HCEC 1CT (cell line): Measurements from ENCODE around the gene KRT79.
"Not testable (repeated sequence)": the region's sequence is repeated elsewhere in the genome, so short reads cannot be mapped to it uniquely, and the experiment has no call there.

ENCODE experiments used
- DNase-seq: peaks from one replicate; pipeline ENCODE4 v3.0.0-alpha.2; 2017

Gene KRT79

GRCh38 chr12:52860102-52860823 is 26.2 kb upstream of the KRT79 start:
- no peak for DNase-seq

- no peak for DNase-seq
These were observed 23.4 kb upstream of the KRT79 start for GRCh38 chr12:52857500-52857899.

GRCh38 chr12:52856787-52857186 is 22.7 kb upstream of the KRT79 start:
- no peak for DNase-seq

DNA sequence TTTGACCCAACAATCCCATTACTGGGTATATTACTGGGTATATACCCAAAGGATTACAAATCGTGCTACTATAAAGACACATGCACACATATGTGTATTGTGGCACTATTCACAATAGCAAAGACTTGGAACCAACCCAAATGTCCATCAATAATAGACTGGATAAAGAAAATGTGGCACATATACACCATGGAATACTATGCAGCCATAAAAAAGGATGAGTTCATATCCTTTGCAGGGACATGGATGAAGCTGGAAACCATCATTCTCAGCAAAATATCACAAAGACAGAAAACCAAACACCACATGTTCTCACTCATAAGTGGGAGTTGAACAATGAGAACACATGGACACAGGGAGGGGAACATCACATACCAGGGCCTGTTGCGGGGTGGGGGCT is 22.0 kb upstream of the KRT79 start:
- not testable (repeated sequence) for DNase-seq

DNA sequence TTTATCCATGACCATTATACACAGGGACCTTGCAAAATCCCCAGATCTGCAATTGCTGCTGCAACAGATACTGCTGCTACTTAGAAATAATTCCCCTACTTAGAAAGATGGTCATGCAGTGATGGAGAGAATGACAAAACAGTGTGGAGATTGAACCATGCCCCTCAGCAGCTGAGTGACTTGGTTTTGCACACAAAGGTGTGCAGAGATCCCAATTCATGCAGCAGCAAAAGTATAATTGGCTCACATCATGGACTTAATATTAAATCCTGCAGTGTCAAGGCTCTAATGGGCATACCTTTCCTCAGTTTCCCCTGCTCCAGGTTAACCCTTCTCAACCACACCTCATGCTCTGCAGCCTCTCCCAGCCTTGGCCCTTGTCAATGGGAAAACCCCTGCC is 17.7 kb upstream of the KRT79 start:
- no peak for DNase-seq

DNA sequence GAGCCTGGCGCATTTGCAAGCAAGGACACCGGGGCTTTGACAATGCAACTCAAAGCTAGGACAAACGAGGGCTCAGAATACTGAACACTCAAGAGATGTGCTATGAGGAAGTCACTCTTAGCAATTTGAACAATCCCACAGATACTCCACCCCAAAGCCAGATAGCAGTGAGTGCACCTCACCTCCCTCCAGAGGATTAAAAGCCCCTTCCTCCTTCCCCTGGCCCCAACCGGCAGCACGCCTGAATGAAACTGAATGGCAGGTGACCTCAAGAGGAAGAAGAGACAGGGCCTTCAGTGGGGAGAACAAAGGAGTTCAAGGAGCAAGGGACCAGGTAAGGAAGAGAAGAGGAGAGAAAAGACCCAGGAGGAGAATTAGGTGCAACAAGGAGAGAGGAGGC is 16.6 kb upstream of the KRT79 start:
- DNase-seq: no peak

- no peak for DNase-seq
These were observed 15.4 kb upstream of the KRT79 start for GRCh38 chr12:52849511-52849910.

DNA sequence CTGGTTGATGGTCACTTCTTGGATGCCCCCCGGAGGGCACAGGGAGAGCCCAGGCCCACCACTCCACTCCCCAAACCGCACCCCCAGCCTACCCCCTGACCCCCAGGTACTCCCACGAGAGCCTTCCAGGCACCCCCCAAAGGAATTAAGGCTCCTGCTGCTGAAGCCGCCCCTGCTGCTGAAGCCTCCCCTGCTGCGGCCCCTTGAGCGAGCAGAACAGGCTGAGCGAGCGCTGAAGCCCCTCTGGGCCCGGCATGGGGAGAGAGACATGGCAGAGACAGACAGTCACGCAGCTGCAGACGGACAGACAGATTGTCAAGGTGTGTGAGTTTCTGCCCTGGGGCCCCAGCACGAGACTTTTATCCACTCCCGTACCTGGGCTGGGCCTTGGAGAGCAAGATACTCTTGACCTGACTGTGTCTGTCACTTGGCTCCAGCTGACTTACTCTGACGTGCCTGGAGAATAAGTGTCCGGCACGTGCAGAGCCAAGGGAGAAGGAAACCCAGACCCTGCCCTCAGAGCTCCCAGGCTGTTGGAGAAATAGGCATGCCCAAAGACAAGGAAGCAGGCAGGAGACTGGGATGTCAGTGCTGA is 14.6 kb upstream of the KRT79 start, which contains the start of gene KRT78:
Gene KRT78, minus strand, starts transcription at position 334 of the 595 bp plus-strand sequence. Its CDS starts 64 bp downstream, at position 270.
- no peak for DNase-seq

DNA sequence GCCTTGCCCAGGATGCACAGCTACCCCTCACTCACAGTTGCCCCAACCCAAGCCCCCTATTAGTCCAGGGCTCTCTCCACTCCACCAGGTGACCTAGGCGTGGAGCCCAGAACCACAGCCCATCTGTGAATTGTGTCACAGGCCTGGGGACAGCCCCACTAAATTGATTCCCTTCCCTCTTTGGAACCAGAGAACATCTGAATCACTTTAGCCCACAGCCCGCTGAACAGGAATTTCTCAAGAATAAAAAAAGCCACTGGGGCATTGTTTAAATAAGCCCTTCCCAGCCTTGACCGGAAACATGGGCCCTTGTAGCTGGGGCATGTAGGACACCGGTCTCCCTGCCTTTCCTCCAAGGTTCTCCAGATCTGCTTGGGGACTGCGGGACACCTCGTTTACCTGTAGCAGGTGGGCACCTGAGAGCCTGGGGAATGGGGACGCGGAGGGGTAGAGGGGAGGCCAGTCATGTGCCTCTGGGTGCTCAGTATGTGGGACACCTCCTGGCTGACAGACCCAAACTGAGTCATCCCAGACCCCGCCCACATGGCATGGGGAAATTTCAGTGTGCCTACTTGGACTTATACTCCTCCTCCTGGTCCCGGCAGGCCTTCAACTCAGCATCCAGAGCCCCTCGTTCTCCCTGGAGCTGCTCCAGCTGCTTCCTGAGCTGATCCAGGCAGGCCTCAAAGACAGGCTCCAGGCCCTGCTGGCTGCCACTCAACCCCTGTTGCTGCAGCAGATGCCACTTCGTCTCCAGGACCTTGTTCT is 13.4 kb upstream of the KRT79 start:
- DNase-seq: no peak

DNA sequence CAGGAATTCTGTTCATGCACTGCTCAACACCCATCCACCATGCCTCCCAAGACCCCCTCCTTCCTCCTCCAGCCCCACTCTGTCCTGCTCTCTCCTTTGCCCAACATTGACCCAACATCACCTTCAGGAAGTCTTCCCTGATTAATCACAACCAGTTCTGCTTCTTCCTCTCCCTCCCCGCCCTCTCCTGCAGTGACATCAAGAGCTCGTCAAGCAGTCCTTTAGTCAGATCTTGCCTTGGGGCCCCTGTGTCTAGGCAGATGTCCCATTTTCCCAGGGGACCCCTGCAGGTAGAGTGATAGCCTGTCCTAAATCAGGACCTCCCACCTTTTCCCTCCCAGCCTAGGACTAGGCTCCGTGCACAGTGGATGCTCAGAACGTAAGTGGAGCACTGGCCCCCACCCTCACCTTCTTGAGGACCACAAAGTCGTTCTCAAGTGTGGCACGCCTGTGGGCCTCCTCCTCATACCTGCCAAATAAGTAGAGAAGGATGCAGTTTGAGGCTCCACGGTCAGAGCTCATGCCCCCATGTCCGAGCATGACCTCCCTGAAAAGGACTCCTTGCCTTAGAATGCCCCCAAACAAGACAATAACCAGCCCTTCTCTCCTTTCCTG is 12.4 kb upstream of the KRT79 start:
- DNase-seq: no peak

GRCh38 chr12:52845946-52846345 is 11.8 kb upstream of the KRT79 start:
- DNase-seq: no peak

- no peak for DNase-seq
These were observed 10.3 kb upstream of the KRT79 start for GRCh38 chr12:52844386-52844785.

DNA sequence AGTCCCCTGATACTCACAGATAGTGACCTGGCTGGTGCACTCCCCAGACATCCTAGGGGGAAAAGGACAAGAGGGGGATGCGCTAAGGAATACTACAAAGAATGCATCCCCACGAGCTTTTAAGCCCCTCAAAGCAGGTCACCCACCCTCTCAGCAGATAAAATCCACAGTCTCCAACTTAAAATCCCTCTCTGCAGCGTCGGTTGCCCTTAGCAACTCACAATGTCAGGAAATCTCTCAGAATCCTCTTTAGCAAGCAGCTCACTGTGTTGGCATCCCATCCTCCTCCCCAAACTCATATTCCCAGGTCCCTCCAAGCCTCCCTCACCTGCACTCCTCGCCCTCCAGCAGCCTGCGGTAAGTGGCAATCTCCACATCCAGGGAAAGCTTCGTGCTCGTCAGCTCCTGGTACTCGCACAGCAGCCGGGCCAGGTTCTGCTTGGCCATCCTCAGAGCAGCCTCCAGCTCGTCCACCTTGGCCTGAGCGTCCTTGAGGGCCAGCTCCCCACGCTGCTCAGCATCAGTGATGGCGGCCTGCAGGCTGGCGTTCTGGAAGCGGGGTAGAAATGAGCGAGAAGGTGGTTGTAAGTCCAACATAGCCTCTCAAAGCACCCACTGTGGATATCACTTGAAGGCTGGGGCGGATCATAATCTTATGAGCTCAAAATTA is 5.5 kb upstream of the KRT79 start:
- DNase-seq: no peak

GRCh38 chr12:52838609-52839435 is 4.7 kb upstream of the KRT79 start:
- DNase-seq: no peak

- DNase-seq: no peak
These were observed 3.9 kb upstream of the KRT79 start for GRCh38 chr12:52837781-52838608.

DNA sequence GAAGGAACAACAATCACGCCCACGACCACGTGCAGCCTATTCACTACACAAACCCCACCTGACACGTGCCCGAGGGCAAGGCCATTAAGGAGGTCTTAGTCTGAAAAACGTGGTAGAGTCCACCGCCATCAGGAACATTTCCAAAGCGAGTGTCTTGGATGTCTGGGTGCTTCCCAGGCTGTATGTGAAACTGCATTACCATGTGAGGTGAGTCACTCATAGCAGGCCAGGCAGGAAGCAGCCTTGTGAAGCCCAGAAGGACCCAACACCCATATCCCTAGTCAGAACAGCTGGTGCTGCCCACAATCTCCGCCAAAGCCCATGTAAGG is 3.3 kb upstream of the KRT79 start:
- peak; percentile 48 for DNase-seq

GRCh38 chr12:52836491-52837412 is 2.6 kb upstream of the KRT79 start:
- no peak for DNase-seq

GRCh38 chr12:52836042-52836466 is 1.9 kb upstream of the KRT79 start:
- DNase-seq: no peak

GRCh38 chr12:52835271-52836041 is 1.3 kb upstream of the KRT79 start:
- no peak for DNase-seq

GRCh38 chr12:52834727-52835001 is 553 bp upstream of the KRT79 start:
- no peak for DNase-seq
